GM19463 (cell line): Measurements from ENCODE around the gene FBXO42.
"Not testable (repeated sequence)": the region's sequence is repeated elsewhere in the genome, so short reads cannot be mapped to it uniquely, and the experiment has no call there.

ENCODE experiments used
- ATAC-seq: cut with Tn5 transposase; IDR thresholded peaks from one replicate; pipeline ENCODE4 v1.9.1; 2021; ENCODE audit warnings: mild to moderate bottlenecking, moderate library complexity; ENCODE audit not compliant: unreplicated experiment

FBXO42 gene

DNA sequence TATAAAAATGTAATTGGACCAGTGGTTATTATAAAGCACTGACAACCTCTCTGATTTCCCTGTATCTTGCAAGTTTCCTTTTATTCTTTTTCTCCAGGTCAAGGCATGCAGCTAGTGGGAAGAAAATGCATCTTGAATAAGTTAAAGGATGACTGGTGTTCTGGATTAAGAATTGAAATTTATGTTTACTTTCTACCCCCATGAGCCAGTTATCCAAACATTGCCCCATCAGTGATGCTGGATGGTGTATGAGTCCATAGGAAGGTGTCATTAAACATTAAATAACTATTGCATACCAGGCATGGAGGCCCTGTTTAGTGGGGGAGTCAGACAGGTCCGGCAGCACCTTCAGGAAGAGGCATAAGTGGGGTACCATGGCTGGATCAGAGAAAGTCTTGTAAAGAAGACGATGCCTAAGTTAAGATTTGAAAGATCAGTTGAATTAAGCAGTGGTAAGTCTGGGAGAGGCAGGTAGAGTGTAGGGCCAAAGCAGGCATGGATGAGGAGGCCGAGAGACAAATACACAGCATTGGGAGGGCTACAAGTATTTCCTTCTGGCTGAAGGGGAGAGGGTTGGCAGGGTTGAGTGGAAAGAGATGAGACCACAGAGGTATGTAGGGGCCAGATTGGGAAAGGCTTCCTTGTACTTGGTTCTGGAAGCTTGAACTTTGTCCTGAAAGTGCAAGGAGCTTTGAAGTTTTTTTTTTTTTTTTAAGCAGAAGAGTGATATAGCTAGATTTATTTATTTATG, 20.4 kb upstream of the FBXO42 start:
- no peak for ATAC-seq

DNA sequence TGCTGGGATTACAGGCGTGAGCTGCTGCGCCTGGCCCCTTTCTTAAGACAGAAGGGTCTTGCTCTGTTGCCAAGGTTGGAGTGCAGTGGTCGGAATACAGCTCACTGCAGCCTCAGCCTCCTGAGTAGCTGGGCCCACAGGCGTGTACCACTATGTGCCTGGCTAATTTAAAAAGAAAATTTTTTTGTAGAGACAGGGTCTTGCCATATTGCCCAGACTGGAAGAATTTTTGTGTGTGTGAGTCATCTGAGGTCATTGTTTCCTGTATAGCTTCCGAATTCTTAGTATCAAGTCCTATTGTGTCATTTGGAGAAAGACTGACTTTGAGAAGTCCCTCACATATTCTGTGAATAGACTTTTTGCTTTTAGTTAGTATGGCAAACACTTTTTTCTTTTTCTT, 19.4 kb upstream of the FBXO42 start:
- ATAC-seq, result no peak

DNA sequence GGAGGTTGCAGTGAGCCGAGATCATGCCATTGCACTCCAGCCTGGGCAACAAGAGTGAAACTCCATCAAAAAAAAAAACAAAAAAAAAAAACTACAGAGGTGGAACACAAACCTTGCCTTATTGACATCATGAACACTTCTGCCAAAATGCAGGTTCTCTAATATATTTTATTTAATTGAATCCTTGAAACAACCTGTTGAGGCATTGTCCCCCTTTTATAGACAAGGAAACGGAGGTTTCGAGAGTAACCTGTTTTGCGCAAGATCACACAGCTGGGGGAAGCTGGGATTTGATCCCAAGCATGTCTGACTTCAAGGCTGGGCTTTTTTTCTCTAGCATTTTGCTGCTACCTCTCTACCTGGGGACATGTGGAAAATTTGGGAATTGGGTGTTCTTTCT, 17.5 kb upstream of the FBXO42 start:
- ATAC-seq, result no peak

DNA sequence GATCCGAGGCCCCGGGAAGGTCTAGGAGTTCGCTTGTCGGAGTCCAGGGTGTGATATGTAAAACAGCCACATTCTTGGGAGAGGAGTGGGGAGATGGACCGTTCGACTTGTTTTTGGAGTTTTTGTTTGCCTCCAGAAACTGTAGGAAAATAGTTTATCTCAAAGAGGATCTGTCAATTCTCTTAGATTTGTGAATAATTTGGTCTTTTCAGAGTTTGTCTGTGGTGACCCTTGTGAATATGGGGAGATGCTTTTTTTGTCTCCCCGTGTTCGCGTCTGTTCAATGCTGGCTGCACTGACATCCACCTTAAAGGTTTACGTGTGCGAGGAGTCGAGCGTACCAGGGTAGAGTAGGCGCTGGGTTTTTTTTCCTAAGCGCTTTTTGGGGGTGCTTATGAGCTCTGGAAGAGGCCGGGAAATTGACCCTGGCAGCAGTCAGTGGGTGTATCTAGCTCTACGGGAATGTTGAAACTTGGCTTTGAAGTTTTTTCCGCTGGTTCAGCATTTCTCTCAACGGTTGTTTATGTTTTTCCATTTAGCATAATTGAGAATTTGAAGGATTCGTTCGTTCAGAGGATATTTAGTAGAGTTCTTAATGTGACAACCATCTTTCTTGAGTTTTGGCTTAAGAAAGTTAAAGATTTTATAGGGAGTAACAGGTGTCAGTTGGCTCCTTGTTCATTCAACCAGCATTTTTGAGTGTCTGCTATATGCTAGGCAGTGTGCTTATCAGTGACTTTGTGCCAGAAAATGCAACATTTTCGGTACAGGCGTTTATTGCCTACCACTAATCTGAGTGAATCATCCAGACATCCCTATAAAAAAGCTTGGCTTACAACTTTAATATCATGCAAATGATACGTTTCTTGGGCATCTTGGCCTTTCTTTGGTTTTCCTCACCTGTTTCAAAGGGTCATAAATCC, 15.9 kb upstream of the FBXO42 start:
- ATAC-seq, result no peak

- peak; percentile 46 for ATAC-seq
These were observed 15.1 kb upstream of the FBXO42 start for GRCh38 chr1:16367258-16367967.

- ATAC-seq, result peak; percentile 80
These were observed 14.5 kb upstream of the FBXO42 start, which contains the start of gene SZRD1 for GRCh38 chr1:16366722-16367257. TSS of gene SZRD1 (plus strand) at chr1:16367242. CDS start at chr1:16367258, 16 bp downstream.

GRCh38 chr1:16365146-16365498, 12.8 kb upstream of the FBXO42 start:
- ATAC-seq, result not testable (repeated sequence)

GRCh38 chr1:16356867-16357266, 4.6 kb upstream of the FBXO42 start:
- ATAC-seq, result no peak

GRCh38 chr1:16354619-16355018, 2.3 kb upstream of the FBXO42 start:
- no peak for ATAC-seq

- no peak for ATAC-seq
These were observed 709 bp upstream of the FBXO42 start for GRCh38 chr1:16352842-16353535.

DNA sequence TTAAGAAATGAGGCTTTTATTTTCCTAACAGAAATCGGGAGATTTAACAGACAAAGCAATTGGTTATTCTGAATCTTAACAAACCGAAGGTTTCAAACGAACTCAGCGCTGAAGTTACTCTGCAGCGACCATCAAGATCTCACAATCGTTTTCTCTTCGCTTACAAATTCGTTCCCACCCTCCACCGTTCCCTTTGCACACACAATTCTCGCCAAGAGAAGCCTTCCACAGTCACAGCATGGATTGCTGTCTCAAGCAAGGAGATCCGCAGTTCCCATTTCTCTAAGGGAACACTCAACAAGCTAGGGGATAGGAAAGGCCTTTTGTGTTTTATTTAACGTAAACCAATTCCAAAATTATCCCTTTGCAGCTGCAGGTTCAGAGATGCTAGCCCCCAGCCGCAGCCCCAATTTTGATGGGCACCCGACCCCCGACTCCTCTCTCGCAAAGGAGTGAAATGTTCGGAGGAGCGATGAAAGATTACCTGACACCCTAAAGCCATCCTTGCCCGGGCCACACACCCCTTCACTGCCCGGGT, 755 bp downstream of the FBXO42 start:
- ATAC-seq, result no peak

DNA sequence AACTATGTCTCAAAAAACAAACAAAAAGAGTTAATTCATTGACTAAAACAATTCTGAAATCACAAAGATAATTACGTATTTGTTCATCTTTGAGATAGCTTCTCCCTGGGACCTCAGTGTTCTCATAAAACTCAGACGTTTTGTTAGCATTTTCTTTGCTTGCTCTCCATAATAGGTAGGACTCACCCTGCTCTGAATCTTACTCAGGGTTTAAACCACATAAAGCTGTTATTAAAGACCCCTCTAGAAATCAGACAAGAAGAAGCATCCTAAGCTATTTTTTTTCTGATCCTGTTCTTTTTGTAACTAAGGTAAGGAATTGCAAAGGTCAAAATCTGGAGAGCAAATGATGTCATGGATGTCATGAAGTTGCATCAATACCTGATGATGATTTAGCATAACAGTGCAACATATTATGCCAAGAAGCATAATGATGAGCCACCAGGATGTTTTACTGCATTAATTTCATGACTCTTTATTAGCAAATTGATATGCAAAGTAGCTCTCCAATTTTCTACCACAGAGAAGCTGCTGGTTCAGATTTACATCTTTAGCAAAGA, 2.4 kb downstream of the FBXO42 start:
- ATAC-seq, result no peak

DNA sequence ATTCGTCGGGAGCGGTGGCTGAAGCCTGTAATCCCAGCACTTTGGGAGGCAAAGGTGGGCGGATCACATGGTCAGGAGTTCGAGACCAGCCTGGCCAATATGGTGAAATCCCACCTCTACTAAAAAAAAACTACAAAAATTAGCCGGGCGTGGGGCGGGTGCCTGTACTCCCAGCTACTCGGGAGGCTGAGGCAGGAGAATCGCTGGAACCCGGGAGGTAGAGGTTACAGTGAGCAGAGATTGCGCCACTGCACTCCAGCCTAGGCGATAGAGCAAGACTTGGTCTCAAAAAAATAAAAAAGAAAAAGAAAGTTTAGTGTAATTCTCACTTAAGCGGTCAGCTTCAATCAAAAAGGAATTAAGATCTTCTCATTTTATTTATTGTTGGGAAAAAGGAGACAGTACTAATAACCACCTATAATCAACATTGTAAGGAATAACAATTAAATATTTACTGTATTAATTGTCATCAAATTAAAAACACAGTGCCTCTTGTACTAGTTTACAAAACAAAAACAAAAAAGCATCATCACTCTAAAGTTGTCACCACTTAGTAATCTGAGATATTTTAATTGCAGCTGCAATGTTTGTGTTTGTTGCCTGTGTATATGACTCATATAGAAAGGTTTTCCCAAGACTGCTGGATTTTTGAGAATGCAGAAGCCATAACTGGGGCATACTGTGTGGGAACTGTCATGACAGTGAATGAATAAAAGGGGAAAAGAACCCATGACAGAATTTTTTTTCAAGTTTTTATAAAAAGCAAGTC, 3.7 kb downstream of the FBXO42 start:
- no peak for ATAC-seq

GRCh38 chr1:16343276-16343675, 9.0 kb downstream of the FBXO42 start:
- ATAC-seq, result not testable (repeated sequence)

DNA sequence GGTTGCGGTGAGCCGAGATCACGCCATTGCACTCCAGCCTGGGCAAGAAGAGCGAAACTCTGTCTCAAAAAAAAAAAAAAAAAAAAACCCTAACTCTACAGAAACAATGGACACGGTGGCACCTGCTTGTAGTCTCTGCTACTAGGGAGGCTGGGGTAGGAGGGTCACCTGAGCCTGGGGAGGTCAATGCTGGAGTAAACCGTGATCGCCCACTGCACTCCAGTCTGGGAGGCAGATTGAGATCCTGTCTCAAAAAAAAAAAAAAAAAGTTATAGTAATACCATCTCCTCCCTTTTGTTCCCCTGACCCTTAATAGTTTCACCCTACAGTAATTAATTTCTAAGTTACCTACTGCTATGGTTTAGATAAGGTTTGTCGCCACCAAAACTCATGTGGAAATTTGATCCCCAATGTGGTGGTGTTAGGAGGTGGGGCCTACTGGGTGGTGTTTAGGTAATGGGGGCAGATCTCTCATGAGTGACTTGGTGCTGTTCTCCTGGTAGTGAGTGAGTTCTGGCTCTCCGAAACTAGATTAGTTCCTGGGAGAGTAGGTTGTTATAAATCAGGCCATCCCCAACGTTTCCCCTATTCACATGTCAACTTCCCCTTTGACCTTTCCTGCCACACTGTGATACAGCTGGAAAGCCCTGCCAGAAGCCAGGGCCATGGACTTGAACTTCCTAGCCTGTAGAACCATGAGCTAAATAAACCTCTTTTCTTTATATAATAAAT, 9.8 kb downstream of the FBXO42 start:
- ATAC-seq, result no peak

DNA sequence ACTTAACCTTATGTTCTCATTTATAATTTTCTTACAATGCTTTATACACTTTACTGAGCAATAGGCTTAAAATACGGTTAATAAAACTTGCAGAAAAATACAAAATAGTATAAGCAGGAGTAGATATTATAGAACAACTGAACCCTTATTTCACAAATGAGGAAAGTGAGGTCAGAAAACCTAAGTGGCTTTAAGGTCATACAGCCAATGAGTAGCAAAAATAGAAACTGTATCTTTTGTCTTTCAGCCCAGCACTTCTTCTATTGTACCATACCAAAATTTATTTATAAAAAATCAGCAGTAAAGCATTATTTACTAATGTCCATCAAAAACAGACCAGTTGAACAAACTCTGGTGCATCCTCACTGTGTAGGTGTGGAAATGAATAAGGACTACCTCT, 11.6 kb downstream of the FBXO42 start:
- no peak for ATAC-seq

GRCh38 chr1:16338961-16339360, 13.3 kb downstream of the FBXO42 start:
- ATAC-seq, result no peak

DNA sequence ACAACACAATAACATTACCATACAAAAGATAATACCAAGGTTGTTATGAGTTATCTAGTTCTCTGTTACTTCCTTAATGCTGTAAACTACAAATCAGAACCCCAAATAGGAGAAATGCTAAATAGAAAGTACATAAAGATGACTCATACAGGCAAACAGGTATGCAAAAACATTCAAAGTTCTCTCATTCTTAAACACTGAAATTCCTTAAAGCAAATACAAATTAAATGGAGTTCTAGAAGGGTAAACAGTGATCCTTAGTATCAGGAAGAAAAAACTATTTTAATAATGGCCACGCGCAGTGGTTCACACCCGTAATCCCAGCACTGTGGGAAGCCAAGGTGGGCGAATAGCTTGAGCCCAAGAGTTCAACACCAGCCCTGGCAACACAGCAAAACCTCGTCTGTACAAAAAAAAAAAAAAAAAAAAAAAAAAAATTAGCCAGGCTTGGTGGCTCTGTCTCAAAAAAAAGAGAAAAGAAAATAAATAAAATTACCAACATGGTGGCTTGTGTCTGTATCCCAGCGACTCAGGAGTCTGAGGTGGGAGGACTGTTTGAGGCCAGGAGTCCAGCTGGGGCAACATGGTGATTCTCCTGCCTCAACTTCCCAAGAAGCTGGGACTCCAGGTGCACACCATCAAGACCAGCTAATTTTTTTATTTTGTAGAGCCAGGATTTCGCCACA, 17.5 kb downstream of the FBXO42 start:
- ATAC-seq, result no peak
